ENCODE data around the gene GFRA4.

- TF ChIP-seq, protein P1, sequence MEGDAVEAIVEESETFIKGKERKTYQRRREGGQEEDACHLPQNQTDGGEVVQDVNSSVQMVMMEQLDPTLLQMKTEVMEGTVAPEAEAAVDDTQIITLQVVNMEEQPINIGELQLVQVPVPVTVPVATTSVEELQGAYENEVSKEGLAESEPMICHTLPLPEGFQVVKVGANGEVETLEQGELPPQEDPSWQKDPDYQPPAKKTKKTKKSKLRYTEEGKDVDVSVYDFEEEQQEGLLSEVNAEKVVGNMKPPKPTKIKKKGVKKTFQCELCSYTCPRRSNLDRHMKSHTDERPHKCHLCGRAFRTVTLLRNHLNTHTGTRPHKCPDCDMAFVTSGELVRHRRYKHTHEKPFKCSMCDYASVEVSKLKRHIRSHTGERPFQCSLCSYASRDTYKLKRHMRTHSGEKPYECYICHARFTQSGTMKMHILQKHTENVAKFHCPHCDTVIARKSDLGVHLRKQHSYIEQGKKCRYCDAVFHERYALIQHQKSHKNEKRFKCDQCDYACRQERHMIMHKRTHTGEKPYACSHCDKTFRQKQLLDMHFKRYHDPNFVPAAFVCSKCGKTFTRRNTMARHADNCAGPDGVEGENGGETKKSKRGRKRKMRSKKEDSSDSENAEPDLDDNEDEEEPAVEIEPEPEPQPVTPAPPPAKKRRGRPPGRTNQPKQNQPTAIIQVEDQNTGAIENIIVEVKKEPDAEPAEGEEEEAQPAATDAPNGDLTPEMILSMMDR (IDR thresholded peaks at IDR 0.05), result no peak
- no peak for TF ChIP-seq POLR2A (IDR thresholded peaks at IDR 0.05)
These were observed 44.3 kb upstream of the GFRA4 start for GRCh38 chr20:3707508-3707899.

Measured in adrenal gland (tissue), 5 donors.